ENCODE results near the gene SLC25A13.
"Not testable (repeated sequence)": the region's sequence is repeated elsewhere in the genome, so short reads cannot be mapped to it uniquely, and the experiment has no call there.

Gene SLC25A13

DNA sequence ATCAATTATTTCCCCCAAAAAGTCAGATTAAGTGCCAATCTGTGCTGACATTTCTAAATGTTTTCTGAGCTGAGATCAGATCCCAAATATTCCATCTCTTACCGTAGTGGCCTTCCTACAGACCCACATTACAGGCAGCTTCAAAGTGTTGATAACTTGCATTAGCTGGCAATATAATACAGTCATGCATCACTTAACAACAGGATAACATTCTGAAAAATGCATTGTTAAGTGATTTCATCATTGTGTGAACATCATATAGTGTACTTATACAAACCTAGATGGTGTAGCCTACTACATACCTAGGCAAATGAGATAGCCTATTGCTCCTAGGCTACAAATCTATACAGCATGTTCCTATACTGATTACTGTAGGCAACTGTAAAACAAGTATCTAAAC is 22.4 kb downstream of the SLC25A13 start:
- no peak for DNase-seq (ENCODE audit: low read depth in 1 of 2, low spot score in 1 of 2)

DNA sequence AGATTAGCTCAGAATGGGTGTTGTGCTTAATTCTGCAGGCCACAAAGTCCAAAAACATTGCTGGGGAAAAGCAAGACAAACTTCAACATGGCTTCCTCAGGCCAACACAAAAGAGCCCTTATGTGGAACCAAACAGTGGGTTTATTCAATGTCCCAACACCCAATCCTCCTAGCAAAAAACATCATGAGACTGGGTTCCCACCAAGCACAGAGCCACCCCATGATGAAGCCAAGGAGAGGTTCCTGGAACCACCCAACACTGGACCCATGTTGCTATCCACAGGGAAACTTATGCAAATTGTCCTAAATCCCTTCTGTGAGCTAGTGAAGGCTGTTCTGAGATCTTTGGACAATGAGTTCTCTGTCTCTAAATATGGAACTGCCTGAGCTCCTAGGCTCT is 24.0 kb downstream of the SLC25A13 start:
- no peak for DNase-seq (ENCODE audit: low read depth in 1 of 2, low spot score in 1 of 2)

DNA sequence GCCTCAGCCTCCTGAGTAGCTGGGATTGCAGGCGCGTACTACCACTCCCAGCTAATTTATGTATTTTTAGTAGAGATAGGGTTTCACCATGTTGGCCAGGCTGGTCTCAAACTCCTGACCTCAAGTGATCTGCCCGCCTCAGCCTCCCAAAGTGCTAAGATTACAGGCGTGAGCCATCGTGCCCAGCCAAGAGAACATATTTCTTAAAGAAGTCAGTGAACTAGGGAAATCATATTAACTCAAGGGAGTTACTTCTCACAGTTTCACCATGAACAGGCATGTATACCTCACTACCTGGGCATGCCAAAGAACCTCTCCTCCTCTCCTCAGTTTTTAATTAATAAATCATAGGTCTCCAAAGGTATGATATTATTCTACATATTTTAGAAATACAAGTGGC is 24.5 kb downstream of the SLC25A13 start:
- not testable (repeated sequence) for DNase-seq (ENCODE audit: low read depth in 1 of 2, low spot score in 1 of 2)

DNA sequence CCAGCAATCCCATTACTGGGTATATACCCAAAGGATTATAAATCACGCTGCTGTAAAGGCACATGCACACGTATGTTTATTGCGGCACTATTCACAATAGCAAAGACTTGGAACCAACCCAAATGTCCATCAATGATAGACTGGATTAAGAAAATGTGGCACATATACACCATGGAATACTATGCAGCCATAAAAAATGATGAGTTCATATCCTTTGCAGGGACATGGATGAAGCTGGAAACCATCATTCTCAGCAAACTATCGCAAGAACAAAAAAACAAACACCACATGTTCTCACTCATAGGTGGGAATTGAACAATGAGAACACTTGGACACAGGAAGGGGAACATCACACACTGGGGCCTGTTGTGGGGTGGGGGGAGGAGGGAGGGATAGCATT is 28.0 kb downstream of the SLC25A13 start:
- not testable (repeated sequence) for DNase-seq (ENCODE audit: low read depth in 1 of 2, low spot score in 1 of 2)

DNA sequence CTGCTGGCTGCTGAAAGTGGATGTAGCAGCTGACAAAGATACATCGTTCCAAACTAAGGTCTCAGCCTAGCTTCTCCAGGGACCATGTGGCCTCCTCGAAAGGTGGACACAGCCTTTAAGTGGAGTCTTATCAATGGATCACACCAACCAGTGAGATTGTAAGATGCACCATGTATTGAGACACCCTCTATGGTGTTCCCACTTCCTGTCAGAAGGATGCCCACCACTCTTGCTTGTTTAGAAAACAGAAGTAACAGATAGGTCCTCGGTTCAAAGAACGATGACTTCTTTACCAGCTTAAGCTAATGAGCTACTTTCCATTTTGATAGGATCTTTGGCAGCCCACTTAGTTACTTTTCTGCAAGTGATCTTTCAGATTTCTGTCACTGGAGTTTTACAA is 34.3 kb downstream of the SLC25A13 start:
- DNase-seq (ENCODE audit: low read depth in 1 of 2, low spot score in 1 of 2), result no peak

DNA sequence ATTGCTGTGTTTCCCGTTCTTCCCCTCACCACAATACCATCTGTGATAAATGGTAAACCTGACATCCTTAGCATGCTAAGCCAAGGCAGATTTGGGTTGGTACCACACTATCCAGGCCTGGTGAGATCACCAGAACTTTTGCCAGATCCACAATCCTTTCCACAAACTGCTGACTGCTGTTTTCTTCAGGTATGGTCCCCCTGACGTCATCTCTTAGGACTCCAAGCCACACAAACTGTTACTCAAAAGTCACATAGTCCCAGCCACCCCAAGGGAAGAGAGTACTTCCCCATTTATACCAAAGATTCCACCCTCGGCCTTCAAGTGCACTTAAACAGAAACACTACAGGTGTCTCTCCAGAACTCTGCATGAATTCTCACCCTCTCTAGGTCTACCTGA is 34.8 kb downstream of the SLC25A13 start:
- no peak for DNase-seq (ENCODE audit: low read depth in 1 of 2, low spot score in 1 of 2)

DNA sequence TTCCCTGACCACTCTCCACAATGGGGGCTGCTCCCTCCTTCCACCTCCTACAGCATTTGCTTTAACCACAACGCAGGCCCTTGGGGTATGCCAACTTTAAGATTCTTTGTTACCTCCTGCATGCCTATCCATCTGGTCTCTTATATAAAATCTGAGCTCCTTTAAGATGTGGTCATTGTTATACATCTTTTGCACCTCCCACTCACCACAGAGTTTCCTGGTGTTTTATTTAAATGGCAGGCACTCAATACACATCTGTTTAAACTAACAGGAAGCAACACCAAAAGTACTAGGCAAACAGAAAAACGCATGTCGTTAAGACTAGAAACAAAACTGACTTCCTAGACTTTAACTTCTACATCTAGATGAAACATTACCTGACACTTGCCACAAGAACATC is 36.3 kb downstream of the SLC25A13 start:
- no peak for DNase-seq (ENCODE audit: low read depth in 1 of 2, low spot score in 1 of 2)

DNA sequence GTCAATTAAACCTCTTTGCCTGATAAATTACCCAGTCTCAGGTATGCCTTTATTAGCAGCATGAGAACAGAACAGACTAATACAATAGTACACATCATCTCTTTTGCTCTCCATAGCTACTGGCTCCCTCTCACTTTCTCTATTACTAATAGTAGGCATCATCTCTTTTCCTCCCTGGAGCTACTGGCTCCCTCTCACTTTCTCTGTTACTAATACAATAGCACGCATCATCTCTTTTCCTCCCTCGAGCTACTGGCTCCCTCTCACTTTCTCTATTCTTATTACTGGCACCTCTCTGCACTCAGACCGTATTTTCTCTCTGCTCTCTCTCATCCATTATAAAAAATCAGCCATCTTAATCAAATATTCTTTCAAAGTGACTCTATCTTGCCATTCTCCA is 37.1 kb downstream of the SLC25A13 start:
- DNase-seq (ENCODE audit: low read depth in 1 of 2, low spot score in 1 of 2), result no peak

DNA sequence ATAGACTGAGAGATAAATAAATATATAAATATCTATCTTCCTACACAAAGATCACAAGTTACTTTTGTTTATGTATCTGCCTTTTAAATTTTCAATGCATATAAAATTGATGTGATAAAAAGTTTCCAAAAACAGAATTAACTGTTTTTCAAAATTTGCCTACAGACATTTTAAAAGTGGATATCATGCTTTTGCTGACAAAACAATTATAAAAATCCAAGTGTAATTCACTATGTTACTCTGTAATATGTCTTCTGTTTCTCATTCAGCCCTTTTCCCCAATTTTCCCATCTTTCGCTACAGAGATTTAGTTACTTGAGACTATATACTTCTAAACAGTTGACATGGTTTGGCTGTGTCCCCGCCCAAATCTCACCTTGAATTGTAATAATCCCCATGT is 37.7 kb downstream of the SLC25A13 start:
- DNase-seq (ENCODE audit: low read depth in 1 of 2, low spot score in 1 of 2), result no peak

DNA sequence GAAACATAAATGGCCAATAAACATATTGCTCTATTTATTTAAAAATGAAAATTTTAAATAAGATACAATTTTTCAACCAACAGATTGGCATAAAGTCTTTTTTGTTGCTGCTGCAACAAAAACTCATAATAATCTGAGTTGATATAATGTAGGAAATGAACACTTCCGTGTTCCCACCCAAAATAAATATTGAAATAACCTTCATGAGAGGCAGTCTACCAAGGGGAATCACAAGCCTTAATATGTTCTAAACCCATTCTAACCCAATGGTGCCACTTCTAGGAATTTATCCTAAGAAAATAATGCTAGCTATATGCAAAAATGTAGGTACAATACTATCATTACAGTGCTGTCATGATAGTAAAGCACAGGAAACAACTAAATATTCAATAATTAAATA is 39.1 kb downstream of the SLC25A13 start:
- no peak for DNase-seq (ENCODE audit: low read depth in 1 of 2, low spot score in 1 of 2)

DNA sequence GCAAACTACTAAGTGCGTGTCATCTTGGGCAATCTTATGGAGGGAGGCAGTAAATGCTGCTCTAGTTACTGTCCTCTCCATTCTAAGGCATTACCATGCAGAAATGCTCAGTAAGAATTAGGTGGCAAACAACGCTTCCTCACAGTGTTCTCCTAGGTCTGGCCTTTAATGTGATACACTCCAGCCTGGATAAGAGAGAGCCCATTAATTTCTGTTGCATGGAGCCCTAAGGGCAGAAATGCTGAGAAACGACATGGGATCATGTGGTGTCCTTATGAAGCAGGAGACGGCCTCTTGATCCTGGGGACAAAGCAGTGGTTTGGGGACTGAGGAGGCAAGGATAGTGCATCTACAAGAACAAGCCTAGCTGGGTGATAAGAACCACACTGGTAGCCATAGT is 44.0 kb downstream of the SLC25A13 start:
- no peak for DNase-seq (ENCODE audit: low read depth in 1 of 2, low spot score in 1 of 2)

DNA sequence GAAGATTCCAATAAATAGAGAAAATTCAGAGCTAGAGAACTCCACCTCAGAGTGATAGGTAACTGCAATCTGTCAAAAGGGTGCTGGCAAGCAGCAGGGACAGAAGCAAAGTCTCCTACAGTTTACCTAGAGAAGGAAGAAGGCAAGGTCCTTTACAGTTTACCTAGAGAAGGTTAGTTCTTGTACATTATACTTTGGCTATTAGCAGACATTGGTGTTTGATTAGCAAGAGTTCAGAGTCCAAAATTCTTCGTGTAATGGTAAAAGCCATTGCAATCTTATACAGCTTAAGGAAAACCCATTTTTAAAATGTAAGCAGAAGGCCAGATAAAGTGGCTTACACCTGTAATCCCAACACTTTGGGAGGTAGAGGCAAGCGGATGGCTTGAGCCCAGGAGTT is 45.9 kb downstream of the SLC25A13 start:
- DNase-seq (ENCODE audit: low read depth in 1 of 2, low spot score in 1 of 2), result no peak

DNA sequence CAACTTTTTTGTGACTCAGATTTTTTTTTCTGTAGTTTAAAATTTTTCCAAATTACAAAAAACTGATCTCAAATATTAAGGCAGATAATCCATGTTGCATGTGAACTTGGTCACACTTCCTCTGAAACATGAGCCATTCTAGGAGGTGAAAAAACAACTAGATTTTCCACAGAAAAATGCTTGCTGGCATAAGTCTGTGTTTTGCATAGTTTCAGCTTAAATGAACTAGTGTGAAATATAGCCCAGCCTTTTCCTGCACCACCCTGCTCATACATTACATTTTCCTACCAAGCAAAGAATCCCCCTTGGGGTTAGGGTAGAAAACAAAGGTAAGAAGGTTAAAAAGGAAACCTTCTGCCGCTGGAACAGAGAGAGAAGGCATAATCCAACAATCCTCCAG is 48.2 kb downstream of the SLC25A13 start:
- DNase-seq (ENCODE audit: low read depth in 1 of 2, low spot score in 1 of 2), result no peak

DNA sequence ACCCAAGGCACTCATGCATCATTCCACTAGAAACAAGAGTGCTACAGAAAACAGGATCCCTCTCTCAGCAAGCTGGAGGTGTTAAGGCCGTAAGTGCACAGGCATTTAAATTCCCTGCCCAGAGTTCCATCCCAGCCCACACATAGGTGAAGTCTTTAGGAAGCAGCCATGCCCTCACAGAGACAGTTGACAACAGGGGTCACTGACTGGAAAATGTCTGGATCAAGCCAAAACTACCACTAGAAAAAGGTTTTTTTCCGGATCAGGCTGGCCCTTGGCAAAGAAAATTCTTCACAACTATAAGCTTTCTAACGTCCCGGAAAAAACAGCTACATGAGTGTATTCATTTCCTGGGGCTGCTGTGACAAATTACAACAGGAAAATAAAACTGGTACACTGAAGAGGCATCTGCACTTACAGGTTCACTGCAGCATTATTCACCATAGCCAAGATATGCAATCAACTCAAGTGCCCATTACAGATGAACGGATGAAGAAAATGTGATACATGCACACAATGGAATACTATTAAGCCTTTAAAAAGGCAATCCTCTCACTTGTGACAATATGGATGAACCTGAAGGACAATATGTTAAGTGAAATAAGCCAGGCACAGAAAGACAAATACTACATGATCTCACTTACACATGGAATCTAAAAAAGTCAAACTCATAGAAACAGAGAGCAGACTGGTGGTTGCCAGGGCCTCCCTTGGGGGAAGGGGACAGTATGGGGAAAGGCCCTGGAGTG is 52.5 kb downstream of the SLC25A13 start:
- DNase-seq (ENCODE audit: low read depth in 1 of 2, low spot score in 1 of 2), result no peak

DNA sequence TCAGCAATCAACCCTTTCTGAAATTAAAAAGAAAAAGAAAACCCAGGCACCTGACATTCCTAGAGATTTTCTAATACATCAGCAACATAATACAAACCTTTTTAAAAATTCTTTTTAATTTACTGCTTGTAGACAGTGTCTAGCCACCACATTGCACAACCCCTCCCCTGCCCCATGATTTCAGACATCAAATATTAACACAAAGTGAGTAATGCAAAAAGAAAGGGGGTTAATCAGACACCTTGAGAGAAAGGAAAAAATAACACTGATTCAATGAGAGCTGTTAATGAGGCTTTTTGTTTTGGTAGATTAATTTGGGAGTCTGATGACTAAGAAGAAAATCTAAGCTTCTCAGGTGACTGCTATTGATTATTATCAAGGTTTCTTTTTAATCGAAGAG is 55.3 kb downstream of the SLC25A13 start:
- DNase-seq (ENCODE audit: low read depth in 1 of 2, low spot score in 1 of 2), result no peak

DNA sequence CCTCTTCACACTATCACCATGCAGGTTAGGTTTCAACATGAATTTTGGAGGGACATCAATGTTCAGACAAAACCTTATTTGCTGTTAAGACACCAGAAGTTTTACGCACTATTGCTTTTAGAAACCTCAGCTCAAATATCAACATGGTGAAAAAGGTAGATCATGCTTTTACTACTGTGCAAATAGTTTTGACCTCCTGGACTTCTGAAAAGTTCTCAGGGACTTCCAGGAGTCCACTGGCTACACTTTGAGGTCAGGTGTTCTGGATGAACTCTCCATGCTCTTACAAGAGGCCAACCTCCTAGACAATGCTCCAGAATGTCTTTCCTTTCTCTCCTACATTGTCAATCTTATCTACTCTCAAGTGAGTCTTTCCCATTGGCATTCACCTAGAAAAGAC is 55.9 kb downstream of the SLC25A13 start:
- no peak for DNase-seq (ENCODE audit: low read depth in 1 of 2, low spot score in 1 of 2)

DNA sequence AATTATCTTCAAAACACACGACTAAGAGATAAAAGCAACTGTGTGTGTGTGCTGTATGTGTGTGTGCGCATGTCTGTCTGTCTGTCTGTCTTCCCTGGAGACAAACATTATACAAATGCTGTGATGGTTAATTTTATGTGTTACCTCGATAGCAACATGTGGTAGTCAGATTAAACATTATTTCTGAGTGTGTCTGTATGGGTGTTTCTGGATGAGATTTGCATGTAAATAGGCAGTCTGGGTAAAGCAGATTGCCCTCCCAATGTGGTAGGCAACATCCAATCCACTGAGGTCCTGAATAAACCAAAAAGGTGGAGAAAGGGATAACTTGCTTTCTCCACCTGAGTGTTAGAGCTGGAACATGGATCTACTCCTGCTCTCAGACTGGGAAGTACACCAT is 67.9 kb downstream of the SLC25A13 start:
- no peak for DNase-seq (ENCODE audit: low read depth in 1 of 2, low spot score in 1 of 2)

DNA sequence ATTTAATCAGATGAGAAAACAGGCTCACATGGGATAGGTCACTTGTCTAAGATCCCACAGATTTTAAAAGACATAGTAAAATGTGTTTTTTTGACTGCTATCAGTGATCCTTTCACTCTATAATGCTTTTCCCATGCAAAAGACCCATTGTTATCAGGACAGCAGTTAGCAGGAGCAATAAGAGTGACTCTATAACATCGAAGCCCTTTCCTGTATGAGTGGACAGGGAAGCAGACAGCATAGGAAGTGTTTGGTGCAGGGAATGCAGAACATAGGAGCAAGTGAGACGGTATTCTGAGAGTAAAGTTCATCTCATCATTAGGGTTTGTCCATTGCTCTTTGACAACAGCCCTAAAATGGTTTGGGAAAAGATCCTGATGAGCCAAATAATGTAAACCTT is 68.5 kb downstream of the SLC25A13 start:
- no peak for DNase-seq (ENCODE audit: low read depth in 1 of 2, low spot score in 1 of 2)

DNA sequence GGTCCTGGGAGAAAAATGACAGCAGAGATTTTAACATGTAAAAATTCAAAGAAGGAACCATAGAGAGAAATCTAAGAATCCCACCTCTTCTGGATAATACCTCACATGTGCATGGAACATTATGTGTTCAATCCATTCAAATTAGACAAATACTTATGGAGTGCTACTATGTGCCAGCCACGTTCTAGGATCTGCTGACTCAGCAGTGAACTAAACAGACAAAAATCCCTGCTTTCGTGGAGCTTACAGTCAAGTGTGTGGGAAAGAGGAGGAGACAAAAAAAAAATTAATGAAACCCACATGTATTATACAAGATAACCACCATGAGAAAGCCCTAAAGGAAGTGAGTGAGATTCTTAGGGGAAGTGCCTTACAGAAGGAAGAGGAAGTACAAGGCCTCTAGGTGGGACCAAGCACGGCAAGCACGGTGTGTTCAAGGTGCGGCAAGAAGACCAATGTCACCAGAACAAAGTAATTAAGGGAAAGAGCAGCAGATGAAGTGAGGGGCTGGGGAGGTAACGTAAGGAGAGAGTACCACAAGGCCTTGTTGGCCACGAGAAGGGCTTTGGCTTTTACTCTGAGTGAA is 71.0 kb downstream of the SLC25A13 start:
- no peak for DNase-seq (ENCODE audit: low read depth in 1 of 2, low spot score in 1 of 2)

DNA sequence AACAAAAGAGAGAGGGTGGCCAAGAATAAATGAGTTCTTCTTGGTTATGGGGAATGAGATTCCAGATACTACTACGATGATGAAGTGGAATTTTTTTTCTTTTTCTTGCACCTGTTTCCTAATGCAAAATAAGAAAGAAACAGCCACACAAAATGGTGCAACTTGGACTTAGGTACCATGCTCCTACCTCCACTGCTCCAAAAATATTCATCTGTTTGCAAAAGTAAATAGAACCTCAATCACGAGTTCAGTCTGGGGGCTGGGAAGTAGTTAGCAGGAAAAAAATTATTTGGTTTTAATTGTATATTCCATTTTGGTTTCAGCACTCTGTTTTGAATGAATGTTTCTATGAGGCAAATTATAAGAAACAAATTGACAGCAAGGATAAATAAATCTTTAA is 73.5 kb downstream of the SLC25A13 start:
- no peak for DNase-seq (ENCODE audit: low read depth in 1 of 2, low spot score in 1 of 2)

DNA sequence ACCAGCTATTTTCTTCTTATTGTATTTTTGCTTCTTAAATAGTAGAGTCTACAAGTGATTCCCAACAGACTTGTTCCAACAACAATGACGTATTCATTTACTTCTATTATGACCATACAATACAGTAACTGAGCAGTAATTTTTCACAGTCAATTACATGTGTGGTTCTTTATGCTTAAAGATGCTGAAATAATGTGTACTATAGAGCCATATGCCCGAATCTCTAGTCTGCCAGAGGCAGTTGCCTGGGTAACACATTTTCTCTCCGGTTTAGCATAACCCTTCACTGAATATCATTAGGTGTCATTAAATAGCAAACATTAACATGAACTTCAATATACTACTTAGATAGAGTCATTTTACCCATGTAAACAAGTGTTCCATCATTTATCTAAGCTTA is 75.0 kb downstream of the SLC25A13 start:
- no peak for DNase-seq (ENCODE audit: low read depth in 1 of 2, low spot score in 1 of 2)

DNA sequence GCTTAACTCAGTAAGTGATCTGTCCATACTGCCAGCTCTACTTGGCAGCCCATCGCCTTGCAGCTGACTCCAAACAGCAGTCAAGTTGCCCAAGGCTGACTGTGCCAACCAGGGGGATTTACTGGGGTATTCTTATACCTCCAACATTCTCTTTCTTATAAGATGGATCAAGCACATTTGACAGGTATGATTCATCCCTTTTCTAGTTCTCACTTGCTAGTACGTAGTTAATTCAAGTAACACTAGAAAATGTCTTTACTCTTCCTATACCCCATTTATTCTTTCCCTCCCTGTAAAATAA is 77.0 kb downstream of the SLC25A13 start:
- DNase-seq (ENCODE audit: low read depth in 1 of 2, low spot score in 1 of 2), result no peak

DNA sequence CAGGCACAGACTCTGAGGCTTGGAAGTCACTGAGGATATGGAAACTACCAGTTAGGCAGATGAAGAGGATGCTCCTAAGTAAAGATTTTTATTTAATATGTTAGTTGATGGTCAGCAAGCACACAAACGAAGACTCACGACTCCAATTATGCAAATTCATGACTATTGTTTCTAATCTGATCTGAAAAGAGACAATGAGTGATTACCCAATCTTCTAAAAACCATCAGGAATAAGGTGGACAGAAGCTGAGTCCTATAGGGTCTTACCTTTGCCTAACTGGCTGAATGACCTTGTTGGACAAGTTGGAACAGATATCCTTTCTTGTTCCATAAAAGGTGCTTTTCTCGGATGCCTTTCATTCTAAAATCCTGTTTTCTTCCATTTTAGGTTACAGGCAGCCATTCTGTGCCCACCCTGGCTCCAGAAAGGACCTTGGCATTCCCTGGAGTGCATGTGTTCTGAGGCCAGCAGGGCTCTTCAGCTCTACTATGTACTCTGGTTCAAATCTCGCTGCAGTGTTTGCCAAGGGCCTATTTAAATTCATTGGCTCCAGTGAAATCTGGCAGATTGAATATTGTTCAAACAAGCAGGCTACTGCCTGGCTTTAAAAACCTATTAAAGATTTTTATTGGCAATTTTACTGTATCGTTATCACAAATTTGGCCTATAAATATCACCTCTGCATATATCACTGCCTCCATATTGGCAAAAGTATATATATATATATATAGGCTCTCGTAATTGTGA is 77.5 kb downstream of the SLC25A13 start:
- no peak for DNase-seq (ENCODE audit: low read depth in 1 of 2, low spot score in 1 of 2)

All from stimulated activated CD4-positive, alpha-beta T cell treated with anti-CD3 and anti-CD28 coated beads, Interleukin-15, amount 100 ng/mL, for 1 hour (primary cell).